Panc1 (cell line): Measurements from ENCODE around the gene TMEM132C.

Source experiments
- TF ChIP-seq, protein P1 (sequence below): fragments of 450-650 bp; IDR thresholded peaks from 2 replicates; pipeline ENCODE4 v1.5.1; 2017; ENCODE audit warnings: mild to moderate bottlenecking
- TF ChIP-seq, protein P2 (sequence below), 2 experiments: IDR thresholded peaks; 2 replicates each; pipeline ENCODE4 v1.6.1; 2011 to 2012; ENCODE audit warnings: low read depth in 2 of 2, control low read depth in 1 of 2, low read length in 1 of 2, mild to moderate bottlenecking in 1 of 2, moderate library complexity in 1 of 2; ENCODE audit not compliant: insufficient read depth in 1 of 2

- TF ChIP-seq, protein P1, sequence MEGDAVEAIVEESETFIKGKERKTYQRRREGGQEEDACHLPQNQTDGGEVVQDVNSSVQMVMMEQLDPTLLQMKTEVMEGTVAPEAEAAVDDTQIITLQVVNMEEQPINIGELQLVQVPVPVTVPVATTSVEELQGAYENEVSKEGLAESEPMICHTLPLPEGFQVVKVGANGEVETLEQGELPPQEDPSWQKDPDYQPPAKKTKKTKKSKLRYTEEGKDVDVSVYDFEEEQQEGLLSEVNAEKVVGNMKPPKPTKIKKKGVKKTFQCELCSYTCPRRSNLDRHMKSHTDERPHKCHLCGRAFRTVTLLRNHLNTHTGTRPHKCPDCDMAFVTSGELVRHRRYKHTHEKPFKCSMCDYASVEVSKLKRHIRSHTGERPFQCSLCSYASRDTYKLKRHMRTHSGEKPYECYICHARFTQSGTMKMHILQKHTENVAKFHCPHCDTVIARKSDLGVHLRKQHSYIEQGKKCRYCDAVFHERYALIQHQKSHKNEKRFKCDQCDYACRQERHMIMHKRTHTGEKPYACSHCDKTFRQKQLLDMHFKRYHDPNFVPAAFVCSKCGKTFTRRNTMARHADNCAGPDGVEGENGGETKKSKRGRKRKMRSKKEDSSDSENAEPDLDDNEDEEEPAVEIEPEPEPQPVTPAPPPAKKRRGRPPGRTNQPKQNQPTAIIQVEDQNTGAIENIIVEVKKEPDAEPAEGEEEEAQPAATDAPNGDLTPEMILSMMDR, result no peak
- TF ChIP-seq, protein P2, sequence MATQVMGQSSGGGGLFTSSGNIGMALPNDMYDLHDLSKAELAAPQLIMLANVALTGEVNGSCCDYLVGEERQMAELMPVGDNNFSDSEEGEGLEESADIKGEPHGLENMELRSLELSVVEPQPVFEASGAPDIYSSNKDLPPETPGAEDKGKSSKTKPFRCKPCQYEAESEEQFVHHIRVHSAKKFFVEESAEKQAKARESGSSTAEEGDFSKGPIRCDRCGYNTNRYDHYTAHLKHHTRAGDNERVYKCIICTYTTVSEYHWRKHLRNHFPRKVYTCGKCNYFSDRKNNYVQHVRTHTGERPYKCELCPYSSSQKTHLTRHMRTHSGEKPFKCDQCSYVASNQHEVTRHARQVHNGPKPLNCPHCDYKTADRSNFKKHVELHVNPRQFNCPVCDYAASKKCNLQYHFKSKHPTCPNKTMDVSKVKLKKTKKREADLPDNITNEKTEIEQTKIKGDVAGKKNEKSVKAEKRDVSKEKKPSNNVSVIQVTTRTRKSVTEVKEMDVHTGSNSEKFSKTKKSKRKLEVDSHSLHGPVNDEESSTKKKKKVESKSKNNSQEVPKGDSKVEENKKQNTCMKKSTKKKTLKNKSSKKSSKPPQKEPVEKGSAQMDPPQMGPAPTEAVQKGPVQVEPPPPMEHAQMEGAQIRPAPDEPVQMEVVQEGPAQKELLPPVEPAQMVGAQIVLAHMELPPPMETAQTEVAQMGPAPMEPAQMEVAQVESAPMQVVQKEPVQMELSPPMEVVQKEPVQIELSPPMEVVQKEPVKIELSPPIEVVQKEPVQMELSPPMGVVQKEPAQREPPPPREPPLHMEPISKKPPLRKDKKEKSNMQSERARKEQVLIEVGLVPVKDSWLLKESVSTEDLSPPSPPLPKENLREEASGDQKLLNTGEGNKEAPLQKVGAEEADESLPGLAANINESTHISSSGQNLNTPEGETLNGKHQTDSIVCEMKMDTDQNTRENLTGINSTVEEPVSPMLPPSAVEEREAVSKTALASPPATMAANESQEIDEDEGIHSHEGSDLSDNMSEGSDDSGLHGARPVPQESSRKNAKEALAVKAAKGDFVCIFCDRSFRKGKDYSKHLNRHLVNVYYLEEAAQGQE (IDR thresholded peaks at IDR 0.05; ENCODE audit: insufficient read depth in 1 of 2, low read depth in 2 of 2, low read length in 1 of 2), result no peak
Measured at GRCh38 chr12:128606051-128606450, 339.1 kb downstream of the TMEM132C start.
